HepG2 (cell line): ENCODE measurements around the gene ERRFI1. TPM values are rescaled to one million over a fixed set of nuclear protein-coding genes. Genes with fewer than 3 reads are reported as not detected.

ENCODE experiments used
- CHD2 ChIP-seq: IDR thresholded peaks from 2 replicates; pipeline ENCODE4 v1.6.1; 2011; ENCODE audit warnings: low read depth, low read length, improper control_type of control experiment
- ELF4 ChIP-seq: sonication (generic); formaldehyde crosslinking; IDR thresholded peaks from 2 replicates; pipeline ENCODE4 v1.5.0; 2020; ENCODE audit warnings: missing genetic modification reagents, mild to moderate bottlenecking, moderate library complexity, borderline replicate concordance
- HOXA7 ChIP-seq: sonication (generic); formaldehyde crosslinking; IDR thresholded peaks from 2 replicates; pipeline ENCODE4 v1.8.1; 2022; ENCODE audit warnings: mild to moderate bottlenecking, missing genetic modification reagents, moderate library complexity
- JUNB ChIP-seq: sonication (generic); formaldehyde crosslinking; IDR thresholded peaks from 2 replicates; pipeline ENCODE4 v1.8.0; 2022; ENCODE audit warnings: missing genetic modification reagents, mild to moderate bottlenecking, borderline replicate concordance
- KDM2A ChIP-seq: sonication (generic); formaldehyde crosslinking; IDR thresholded peaks from 2 replicates; pipeline ENCODE4 v1.4.0; 2020; ENCODE audit warnings: low read depth, missing genetic modification reagents, borderline replicate concordance
- KDM5A ChIP-seq: fragments of 200-600 bp; sonication (generic); IDR thresholded peaks from 2 replicates; pipeline ENCODE4 v1.7.0; 2018; ENCODE audit warnings: antibody characterized with exemption, mild to moderate bottlenecking, low read length, borderline replicate concordance
- KDM5B ChIP-seq: sonication (generic); formaldehyde crosslinking; IDR thresholded peaks from 2 replicates; pipeline ENCODE4 v1.4.0; 2020; ENCODE audit warnings: missing genetic modification reagents, mild to moderate bottlenecking, borderline replicate concordance
- KLF12 ChIP-seq: sonication (generic); formaldehyde crosslinking; IDR thresholded peaks from 2 replicates; pipeline ENCODE4 v1.4.0; 2020; ENCODE audit warnings: missing genetic modification reagents, borderline replicate concordance
- KLF16 ChIP-seq, 2 experiments: sonication (generic) in 1 of 2; formaldehyde crosslinking in 1 of 2; IDR thresholded peaks; 2 replicates each; pipeline versions ENCODE4 v1.6.1 to v1.8.0; 2016 to 2023; ENCODE audit warnings: missing genetic modification reagents in 2 of 2, missing compliant biosample characterization in 1 of 2
- NFIC ChIP-seq: IDR thresholded peaks from 2 replicates; pipeline ENCODE4 v1.6.1; 2012; ENCODE audit warnings: mild to moderate bottlenecking, low read length, inconsistent platforms
- RXRB ChIP-seq: IDR thresholded peaks from 2 replicates; pipeline ENCODE4 v1.6.1; 2016; ENCODE audit warnings: borderline replicate concordance, missing genetic modification reagents, missing compliant biosample characterization
- SP140L ChIP-seq: sonication (generic); formaldehyde crosslinking; IDR thresholded peaks from 2 replicates; pipeline ENCODE4 v1.4.0; 2020; ENCODE audit warnings: missing genetic modification reagents, borderline replicate concordance
- TBX3 ChIP-seq: fragments of 450-650 bp; IDR thresholded peaks from 2 replicates; pipeline ENCODE4 v1.6.1; 2017; ENCODE audit warnings: antibody characterized with exemption, mild to moderate bottlenecking, inconsistent platforms, borderline replicate concordance
- TIGD3 ChIP-seq: sonication (generic); formaldehyde crosslinking; IDR thresholded peaks from 2 replicates; pipeline ENCODE4 v1.5.1; 2020; ENCODE audit warnings: mild to moderate bottlenecking, missing genetic modification reagents, borderline replicate concordance
- U2AF2 ChIP-seq: fragments of 200-400 bp; formaldehyde crosslinking; IDR thresholded peaks from 2 replicates; pipeline ENCODE4 v1.6.1; 2017; ENCODE audit warnings: low read depth, mild to moderate bottlenecking, low read length
- ZNF121 ChIP-seq: sonication (generic); formaldehyde crosslinking; IDR thresholded peaks from 2 replicates; pipeline ENCODE4 v1.5.0; 2020; ENCODE audit warnings: mild to moderate bottlenecking, missing genetic modification reagents
- ZNF275 ChIP-seq: sonication (generic); formaldehyde crosslinking; IDR thresholded peaks from 2 replicates; pipeline ENCODE4 v1.8.0; 2022; ENCODE audit warnings: missing genetic modification reagents, mild to moderate bottlenecking, inconsistent platforms, borderline replicate concordance
- ZNF567 ChIP-seq: sonication (generic); formaldehyde crosslinking; IDR thresholded peaks from 2 replicates; pipeline ENCODE4 v1.8.1; 2023; ENCODE audit warnings: mild to moderate bottlenecking, missing genetic modification reagents, borderline replicate concordance
- ZNF644 ChIP-seq: IDR thresholded peaks from 2 replicates; pipeline ENCODE4 v1.6.1; 2016; ENCODE audit warnings: low read depth
- ZNF672 ChIP-seq: sonication (generic); formaldehyde crosslinking; IDR thresholded peaks from 2 replicates; pipeline ENCODE4 v1.8.1; 2022; ENCODE audit warnings: missing genetic modification reagents
- ZNF761 ChIP-seq: sonication (generic); formaldehyde crosslinking; conservative IDR thresholded peaks from 2 replicates; pipeline ENCODE4 v1.4.0; 2020; ENCODE audit warnings: mild to moderate bottlenecking, missing genetic modification reagents
- ZNF83 ChIP-seq: sonication (generic); formaldehyde crosslinking; IDR thresholded peaks from 2 replicates; pipeline ENCODE4 v1.4.0; 2020; ENCODE audit warnings: missing genetic modification reagents, mild to moderate bottlenecking, borderline replicate concordance
- ZNF839 ChIP-seq: sonication (generic); formaldehyde crosslinking; IDR thresholded peaks from 2 replicates; pipeline ENCODE4 v1.4.0; 2020; ENCODE audit warnings: missing genetic modification reagents, mild to moderate bottlenecking, borderline replicate concordance
- ZXDC ChIP-seq: sonication (generic); formaldehyde crosslinking; IDR thresholded peaks from 2 replicates; pipeline ENCODE4 v1.5.0; 2020; ENCODE audit warnings: mild to moderate bottlenecking, missing genetic modification reagents
- polyA plus RNA-seq, 8 experiments: library from polyadenylated mRNA; depleted of rRNA in 3 of 8; stranded (reverse) in 7 of 8; unstranded in 1 of 8; fragments of >200 nt; fragmentation: Illumina TruSeq in 4 of 8; extraction: Trizol in 4 of 8; gene quantifications; 2 replicates each; pipeline versions ENCODE4 v1.2.1 to v1.2.3, GENCODE V29; 2011 to 2016; ENCODE audit warnings: low read depth in 4 of 8, missing spikeins in 1 of 8, mixed read lengths in 1 of 8; ENCODE audit not compliant: insufficient read depth in 1 of 8
- total RNA-seq, 5 experiments: library from RNA; depleted of rRNA; stranded (reverse); fragments of >200 nt; fragmentation: Illumina TruSeq; extraction: Trizol; gene quantifications; 2 replicates each; pipeline ENCODE4 v1.2.3, GENCODE V29; 2016; ENCODE audit warnings: low read depth in 1 of 5

Gene ERRFI1
- total and polyA plus RNA-seq, 2 of the 13 experiments (the other 11 are each of a cell fraction or from before 2014, with no cell fraction given), result 84.4 to 753 TPM

GRCh38 chr1:8026153-8026975 lies at the start of gene ERRFI1 (continued):
- TF ChIP-seq TBX3, result no peak
- peak; percentile 65 for TF ChIP-seq KDM5B
- TF ChIP-seq KDM5A, result peak; percentile 55; the same call in 1 of the 2 replicates
- peak; percentile 72 for TF ChIP-seq ZNF761 (CRISPR knock-in tag)
- TF ChIP-seq ZNF839 (CRISPR knock-in tag), result no peak
- no peak for TF ChIP-seq TIGD3 (CRISPR knock-in tag)
- TF ChIP-seq ZNF275, result peak; percentile 2; the same call in 1 of the 2 replicates
- no peak for TF ChIP-seq ZNF567 (CRISPR knock-in tag)
- TF ChIP-seq ZNF644 (CRISPR knock-in tag), result no peak
- peak; percentile 69; the same call in 1 of the 2 replicates for TF ChIP-seq HOXA7 (CRISPR knock-in tag)
- TF ChIP-seq NFIC, result 0 out of 2 replicates have a peak, but pooled peaks have one; percentile 49
- TF ChIP-seq CHD2, result peak; percentile 79
- 0 out of 2 replicates have a peak, but pooled peaks have one; percentile 2 for TF ChIP-seq ZNF121 (CRISPR knock-in tag)
- TF ChIP-seq KLF16 (CRISPR knock-in tag; IDR thresholded peaks at IDR 0.05), result peak in 1 of 2 experiments; percentile 72; a peak in 2 of 4 replicates
- peak; percentile 68; the same call in 1 of the 2 replicates for TF ChIP-seq ZXDC
- peak; percentile 86; the same call in 1 of the 2 replicates for TF ChIP-seq JUNB
- no peak for TF ChIP-seq KLF12 (CRISPR knock-in tag)
- no peak for TF ChIP-seq ELF4
- TF ChIP-seq U2AF2, result no peak
- TF ChIP-seq KDM2A, result peak; percentile 79
- peak; percentile 72; the same call in 1 of the 2 replicates for TF ChIP-seq ZNF672
- no peak for TF ChIP-seq RXRB (CRISPR knock-in tag)
- 0 out of 2 replicates have a peak, but pooled peaks have one; percentile 63 for TF ChIP-seq SP140L
- peak; percentile 38; the same call in 1 of the 2 replicates for TF ChIP-seq ZNF83 (CRISPR knock-in tag)
